GM23248 (cell line): ENCODE data around the gene TGIF1. TPM values are rescaled to one million over a fixed set of nuclear protein-coding genes. Genes with fewer than 3 reads are reported as not detected.

ENCODE experiments used
- DNase-seq: peaks from one replicate; pipeline ENCODE4 v3.0.0-alpha.2; 2015
- H2AFZ ChIP-seq: fragments of 200-600 bp; sonication (generic); 2 replicates; pipeline ENCODE4 v1.6.1; 2016; ENCODE audit warnings: antibody characterized with exemption
- H3F3A ChIP-seq: fragments of 200-600 bp; sonication (generic); 2 replicates; pipeline ENCODE4 v1.6.1; 2016; ENCODE audit warnings: mild to moderate bottlenecking, antibody characterized with exemption, mixed run types; ENCODE audit not compliant: insufficient read depth
- H3K27ac ChIP-seq: fragments of 200-600 bp; sonication (generic); 2 replicates; pipeline ENCODE4 v1.5.1; 2016; ENCODE audit warnings: mild to moderate bottlenecking
- H3K27me3 ChIP-seq: fragments of 200-600 bp; sonication (generic); replicated peaks from 2 replicates; pipeline ENCODE4 v1.6.1; 2016; ENCODE audit warnings: mild to moderate bottlenecking; ENCODE audit not compliant: insufficient read depth
- H3K36me3 ChIP-seq: fragments of 200-600 bp; sonication (generic); 2 replicates; pipeline ENCODE4 v1.6.1; 2016; ENCODE audit warnings: low read depth, mild to moderate bottlenecking
- H3K4me1 ChIP-seq: fragments of 200-600 bp; sonication (generic); 2 replicates; pipeline ENCODE4 v1.6.1; 2016; ENCODE audit warnings: mild to moderate bottlenecking; ENCODE audit not compliant: insufficient read depth
- H3K4me2 ChIP-seq: fragments of 200-600 bp; sonication (generic); one replicate; pipeline ENCODE4 v1.6.1; 2016; ENCODE audit warnings: mild to moderate bottlenecking; ENCODE audit not compliant: unreplicated experiment
- H3K4me3 ChIP-seq: fragments of 200-600 bp; sonication (generic); 2 replicates; pipeline ENCODE4 v1.5.1; 2016; ENCODE audit warnings: mild to moderate bottlenecking
- H3K79me2 ChIP-seq: fragments of 200-600 bp; sonication (generic); 2 replicates; pipeline ENCODE4 v1.6.1; 2016; ENCODE audit warnings: mild to moderate bottlenecking; ENCODE audit not compliant: insufficient read depth
- H3K9ac ChIP-seq: fragments of 200-600 bp; sonication (generic); 2 replicates; pipeline ENCODE4 v1.6.1; 2016; ENCODE audit warnings: mild to moderate bottlenecking
- H3K9me2 ChIP-seq: fragments of 200-600 bp; sonication (generic); 2 replicates; pipeline ENCODE4 v1.6.1; 2016; ENCODE audit warnings: mixed run types, mild to moderate bottlenecking, moderate library complexity; ENCODE audit not compliant: insufficient read depth
- H3K9me3 ChIP-seq: fragments of 200-600 bp; sonication (generic); one replicate; pipeline ENCODE4 v1.6.1; 2017; ENCODE audit warnings: low read depth
- H4K20me1 ChIP-seq: fragments of 200-600 bp; sonication (generic); 2 replicates; pipeline ENCODE4 v1.6.0; 2016; ENCODE audit not compliant: insufficient read depth
- EZH2 ChIP-seq: fragments of 200-600 bp; sonication (generic); IDR thresholded peaks from 2 replicates; pipeline ENCODE4 v1.6.1; 2018; ENCODE audit warnings: antibody characterized with exemption, mild to moderate bottlenecking; ENCODE audit not compliant: insufficient read depth, poor library complexity, severe bottlenecking
- EZH2phosphoT487 ChIP-seq: fragments of 200-600 bp; sonication (generic); IDR thresholded peaks from 2 replicates; pipeline ENCODE4 v1.6.1; 2018; ENCODE audit warnings: antibody characterized with exemption, moderate library complexity, mild to moderate bottlenecking, low read depth; ENCODE audit not compliant: insufficient read depth
- WGBS, 2 experiments: methylation state at CpG; one replicate each; pipeline ENCODE4 v1.1.6; 2015 to 2017; ENCODE audit warnings: low lambda C conversion rate in 2 of 2, low coverage in 1 of 2; ENCODE audit errors: missing lambda C conversion rate in 2 of 2; 5-methylcytosine and 5-hydroxymethylcytosine counted together
- in situ Hi-C: fragments of 300-500 bp; cut with MboI; formaldehyde crosslinking; loops from 2 replicates; pipeline ENCODE4 v1.15.0; 2020
- polyA plus RNA-seq: library from polyadenylated mRNA; unstranded; fragments of >200 nt; fragmentation: Nextera tagmentation; extraction: Ambion mirVana; gene quantifications from 2 replicates; pipeline ENCODE4 v1.2.1, GENCODE V29; 2016
- total RNA-seq: library from RNA; depleted of rRNA; stranded (reverse); fragments of >200 nt; shearing (Covaris generic); gene quantifications from 2 replicates; pipeline ENCODE4 v1.2.3, GENCODE V29; 2014

Gene TGIF1
- total and polyA plus RNA-seq, 2 experiments from 2014 or later = 88.0 to 122 TPM

- DNase-seq = no peak
- TF ChIP-seq EZH2 = no peak
- TF ChIP-seq EZH2phosphoT487 = no peak
- peaks cover 49% of the 10 kb centered on the region for H3K79me2 ChIP-seq
- peak overlapping the region; percentile 100 for H3K27ac ChIP-seq
- no peaks in the 10 kb centered on the region for H3K27me3 ChIP-seq
- H3K9ac ChIP-seq = peak overlapping the region; percentile 99
- H3F3A ChIP-seq = peaks cover 62% of the 10 kb centered on the region
- H3K9me2 ChIP-seq = no peaks in the 10 kb centered on the region
- no peaks in the 10 kb centered on the region for H3K9me3 ChIP-seq
- no peaks in the 10 kb centered on the region for H4K20me1 ChIP-seq
- peak overlapping the region; percentile 92 for H3K4me2 ChIP-seq
- H3K4me3 ChIP-seq = peak overlapping the region; percentile 98
- H3K36me3 ChIP-seq = no peaks in the 10 kb centered on the region
- in situ Hi-C loops = loop anchor here (10.0 kb wide), 1 partner anchor 214 kb away; no protein-coding TSS in a partner anchor
- H3K4me1 ChIP-seq = peaks cover 34% of the 10 kb centered on the region
- H2AFZ ChIP-seq = no peak overlapping the region
- WGBS, 2 experiments = 1 to 5% methylated on average over 10 to 30 of the region's 30 CpGs
Measured at GRCh38 chr18:3450799-3451182, 819 bp downstream of the TGIF1 start.

GRCh38 chr18:3451183-3451988, 1.4 kb downstream of the TGIF1 start:
- TF ChIP-seq EZH2 (no peak), EZH2phosphoT487 (0 out of 2 replicates have a peak, but pooled peaks have one; percentile 10)
- in situ Hi-C loops = loop anchor here (10.0 kb wide), 1 partner anchor 213 kb away; no protein-coding TSS in a partner anchor
- H3F3A ChIP-seq = peaks cover 62% of the 10 kb centered on the region
- no peaks in the 10 kb centered on the region for H3K9me2 ChIP-seq
- H3K4me3 ChIP-seq = peak overlapping the region; percentile 98
- peaks cover 55% of the 10 kb centered on the region for H3K79me2 ChIP-seq
- H3K36me3 ChIP-seq = peaks cover 3% of the 10 kb centered on the region; the same call in 1 of the 2 replicates
- no peaks in the 10 kb centered on the region for H4K20me1 ChIP-seq
- WGBS, 2 experiments = 1% methylated on average over 50 of the region's 50 CpGs
- peak; percentile 93 for DNase-seq
- no peaks in the 10 kb centered on the region for H3K9me3 ChIP-seq
- H3K27me3 ChIP-seq = no peaks in the 10 kb centered on the region
- H3K4me2 ChIP-seq = peak overlapping the region; percentile 92
- peak overlapping the region; percentile 99 for H3K9ac ChIP-seq
- no peak overlapping the region for H2AFZ ChIP-seq
- peak overlapping the region; percentile 100 for H3K27ac ChIP-seq
- peaks cover 34% of the 10 kb centered on the region for H3K4me1 ChIP-seq

GRCh38 chr18:3451989-3452749, 2.2 kb downstream of the TGIF1 start:
- Histone ChIP-seq H3K9me2 (no peaks in the 10 kb centered on the region), H3F3A (peaks cover 62% of the 10 kb centered on the region), H4K20me1 (no peaks in the 10 kb centered on the region), H3K79me2 (peaks cover 63% of the 10 kb centered on the region), H3K9me3 (no peaks in the 10 kb centered on the region), H3K27me3 (no peaks in the 10 kb centered on the region), H3K36me3 (peaks cover 11% of the 10 kb centered on the region), H3K27ac (peak overlapping the region; percentile 100), H3K9ac (peak overlapping the region; percentile 99), H3K4me3 (peak overlapping the region; percentile 98), H3K4me2 (peak overlapping the region; percentile 92), H2AFZ (no peak overlapping the region), H3K4me1 (peaks cover 30% of the 10 kb centered on the region)
- TF ChIP-seq EZH2phosphoT487 = no peak
- TF ChIP-seq EZH2 = no peak
- in situ Hi-C loops = loop anchor here (10.0 kb wide), 1 partner anchor 213 kb away; no protein-coding TSS in a partner anchor
- 2% methylated on average over 36 to 51 of the region's 53 CpGs for WGBS, 2 experiments
- peak; percentile 67 for DNase-seq

- Histone ChIP-seq H3F3A (peaks cover 61% of the 10 kb centered on the region), H3K9ac (peak overlapping the region; percentile 99), H4K20me1 (no peaks in the 10 kb centered on the region), H3K79me2 (peaks cover 71% of the 10 kb centered on the region), H2AFZ (no peak overlapping the region), H3K9me3 (no peaks in the 10 kb centered on the region), H3K4me1 (peaks cover 28% of the 10 kb centered on the region), H3K27me3 (no peaks in the 10 kb centered on the region), H3K27ac (peak overlapping the region; percentile 100), H3K9me2 (no peaks in the 10 kb centered on the region), H3K4me2 (peak overlapping the region; percentile 92), H3K4me3 (peak overlapping the region; percentile 98), H3K36me3 (peaks cover 19% of the 10 kb centered on the region)
- peak; percentile 51 for DNase-seq
- TF ChIP-seq EZH2phosphoT487 (no peak), EZH2 (no peak)
- 9 to 12% methylated on average over 17 of the region's 17 CpGs for WGBS, 2 experiments
- in situ Hi-C loops = loop anchor here (10.0 kb wide), 1 partner anchor 212 kb away; no protein-coding TSS in a partner anchor
Measured at GRCh38 chr18:3452750-3453539, 3.0 kb downstream of the TGIF1 start.
